RKO (cell line): Measurements from ENCODE around the gene SFT2D3.
"Not testable (repeated sequence)": the region's sequence is repeated elsewhere in the genome, so short reads cannot be mapped to it uniquely, and the experiment has no call there.

ENCODE experiments used
- DNase-seq: peaks from one replicate; pipeline ENCODE4 v3.0.0-alpha.2; 2016; ENCODE audit warnings: low spot score

Gene SFT2D3

DNA sequence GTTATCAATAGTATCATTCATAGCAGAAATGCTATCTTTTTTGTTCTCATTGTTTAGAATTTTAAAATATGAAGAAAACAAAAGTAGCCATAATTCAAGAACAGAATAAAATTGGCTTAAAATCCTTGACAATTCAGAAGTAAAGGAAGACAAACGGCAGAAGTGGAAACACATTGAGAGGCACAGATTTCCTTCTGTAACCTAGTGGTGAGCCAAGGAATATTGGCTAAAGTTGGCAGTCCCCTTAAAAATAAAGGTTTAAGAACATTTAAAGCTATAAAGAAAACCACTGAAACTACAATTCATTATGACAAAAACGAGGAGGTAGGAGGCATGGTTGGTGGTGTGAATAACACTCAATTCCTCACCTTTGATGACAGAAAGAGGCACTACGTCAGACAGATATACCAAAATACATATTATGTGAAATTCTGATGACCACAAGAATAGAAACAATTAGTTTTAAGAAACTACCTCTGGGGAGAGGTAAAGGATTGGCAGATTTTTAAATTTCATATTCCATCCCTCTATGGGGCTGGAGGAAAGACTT lies 42.3 kb downstream of the SFT2D3 start:
- peak; percentile 11 for DNase-seq

DNA sequence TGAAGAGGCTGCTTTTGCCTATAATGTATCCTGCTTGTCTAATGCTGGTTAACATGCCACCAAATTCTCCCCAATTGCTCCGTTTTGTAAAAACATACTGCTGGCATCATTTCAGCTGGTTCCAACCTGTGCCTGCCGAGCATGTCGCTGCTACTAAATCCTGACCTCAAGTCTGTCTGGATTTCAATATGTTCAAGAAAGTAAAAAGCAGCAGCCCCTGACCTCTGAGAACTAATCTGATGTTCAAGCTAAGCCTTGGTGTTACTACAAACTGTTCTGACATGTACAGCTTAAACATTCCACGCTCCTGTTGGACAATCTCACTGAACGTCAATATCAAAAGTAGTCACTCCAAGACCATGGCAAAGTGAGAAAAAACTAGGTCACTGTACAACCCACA lies 46.3 kb downstream of the SFT2D3 start:
- DNase-seq, result no peak

DNA sequence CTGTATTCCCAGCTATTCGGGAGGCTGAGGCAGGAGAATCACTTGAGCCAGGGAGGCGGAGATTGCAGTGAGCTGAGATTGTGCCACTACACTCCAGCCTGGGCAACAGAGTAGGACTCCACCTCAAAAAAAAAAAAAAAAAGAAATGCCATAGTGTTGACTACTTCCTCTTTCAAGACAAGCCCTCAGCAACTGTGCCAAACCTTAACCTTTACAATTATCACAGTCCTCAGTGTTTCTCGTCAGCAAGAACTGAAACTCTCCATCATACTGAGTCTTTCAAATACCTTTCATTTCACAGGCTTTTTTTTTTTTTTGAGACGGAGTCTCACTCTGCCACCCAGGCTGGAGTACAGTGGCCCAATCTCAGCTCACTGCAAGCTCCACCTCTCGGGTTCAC lies 48.2 kb downstream of the SFT2D3 start:
- DNase-seq, result not testable (repeated sequence)

DNA sequence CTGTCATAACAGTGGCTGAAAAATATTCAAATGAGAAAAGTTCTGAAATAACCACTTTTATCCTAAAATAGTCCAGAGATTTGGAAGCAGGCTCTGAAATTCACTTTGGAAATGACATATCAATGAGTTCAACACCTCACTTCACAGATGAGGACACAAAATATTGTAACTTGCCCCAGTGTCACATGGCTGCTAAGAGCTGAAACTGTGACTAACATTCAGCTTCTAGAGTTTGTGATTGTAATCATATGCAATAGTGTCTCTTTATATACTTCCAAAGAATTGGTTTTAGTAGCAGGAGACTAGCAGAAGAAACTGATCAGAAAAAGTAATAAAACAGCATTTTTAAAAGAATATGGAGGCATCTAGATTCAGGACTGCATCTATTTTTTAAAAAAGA lies 52.1 kb downstream of the SFT2D3 start:
- no peak for DNase-seq

DNA sequence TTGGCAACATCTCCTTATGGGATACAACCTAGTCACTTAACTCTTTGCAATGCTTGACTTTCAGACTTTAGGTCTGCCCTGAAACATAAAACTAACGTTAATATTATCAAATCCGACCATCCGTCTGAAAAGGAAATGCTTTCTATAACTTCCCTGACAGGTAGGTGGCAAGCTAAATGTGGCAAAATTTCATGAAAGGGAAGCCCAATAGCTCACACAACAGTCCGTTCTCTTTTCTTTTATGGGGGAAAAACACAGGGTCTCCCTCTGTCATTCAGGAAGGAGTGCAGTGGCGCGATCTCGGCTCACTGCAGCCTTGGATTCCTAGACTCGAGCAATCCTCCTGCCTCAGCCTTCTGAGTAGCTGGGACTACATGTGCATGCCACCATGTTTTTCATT lies 52.9 kb downstream of the SFT2D3 start:
- DNase-seq, result no peak
